SK-N-SH (cell line): ENCODE results near the gene ME2.

Source experiments
- EZH2phosphoT487 ChIP-seq: fragments of 200-600 bp; sonication (generic); IDR thresholded peaks from 2 replicates; pipeline ENCODE4 v1.6.1; 2017; ENCODE audit warnings: low read depth, mixed run types, mild to moderate bottlenecking, antibody characterized with exemption, moderate library complexity, borderline replicate concordance
- FOXJ3 ChIP-seq: sonication (generic); formaldehyde crosslinking; IDR thresholded peaks from 2 replicates; pipeline ENCODE4 v1.5.1; 2020; ENCODE audit warnings: mild to moderate bottlenecking, missing genetic modification reagents
- FOXM1 ChIP-seq: IDR thresholded peaks from 2 replicates; pipeline ENCODE4 v1.4.0; 2012; ENCODE audit warnings: low read depth, mild to moderate bottlenecking
- MXI1 ChIP-seq: IDR thresholded peaks from 2 replicates; pipeline ENCODE4 v1.6.1; 2012; ENCODE audit warnings: mild to moderate bottlenecking, low read depth, low read length, improper control_type of control experiment
- NRF1 ChIP-seq: IDR thresholded peaks from 2 replicates; pipeline ENCODE4 v1.6.1; 2012; ENCODE audit warnings: low read depth, mild to moderate bottlenecking, low read length
- RAD21 ChIP-seq: IDR thresholded peaks from 2 replicates; pipeline ENCODE4 v1.6.1; 2012; ENCODE audit warnings: mild to moderate bottlenecking, low read length
- RFX5 ChIP-seq: IDR thresholded peaks from 2 replicates; pipeline ENCODE4 v1.6.1; 2012; ENCODE audit warnings: mild to moderate bottlenecking, improper control_type of control experiment, low read length
- TEAD4 ChIP-seq: IDR thresholded peaks from 2 replicates; pipeline ENCODE4 v1.4.0; 2012; ENCODE audit warnings: mild to moderate bottlenecking, borderline replicate concordance; ENCODE audit not compliant: insufficient read depth
- TF ChIP-seq, protein P1 (sequence below): fragments of 200-600 bp; sonication (generic); IDR thresholded peaks from 2 replicates; pipeline ENCODE4 v1.6.1; 2017; ENCODE audit warnings: antibody characterized with exemption, mild to moderate bottlenecking, moderate library complexity
- TF ChIP-seq, protein P2 (sequence below): IDR thresholded peaks from 2 replicates; pipeline ENCODE4 v1.4.0; 2012; ENCODE audit warnings: low read depth
- TF ChIP-seq, protein P3 (sequence below): IDR thresholded peaks from 2 replicates; pipeline ENCODE4 v1.4.0; 2012; ENCODE audit warnings: low read depth, borderline replicate concordance
- TF ChIP-seq, protein P4 (sequence below): fragments of 150-350 bp; IDR thresholded peaks from 2 replicates; pipeline ENCODE4 v1.6.1; 2017; ENCODE audit warnings: antibody characterized with exemption, low read length, low read depth, borderline replicate concordance
- TF ChIP-seq, protein P5 (sequence below): IDR thresholded peaks from 2 replicates; pipeline ENCODE4; 2012

DNA sequence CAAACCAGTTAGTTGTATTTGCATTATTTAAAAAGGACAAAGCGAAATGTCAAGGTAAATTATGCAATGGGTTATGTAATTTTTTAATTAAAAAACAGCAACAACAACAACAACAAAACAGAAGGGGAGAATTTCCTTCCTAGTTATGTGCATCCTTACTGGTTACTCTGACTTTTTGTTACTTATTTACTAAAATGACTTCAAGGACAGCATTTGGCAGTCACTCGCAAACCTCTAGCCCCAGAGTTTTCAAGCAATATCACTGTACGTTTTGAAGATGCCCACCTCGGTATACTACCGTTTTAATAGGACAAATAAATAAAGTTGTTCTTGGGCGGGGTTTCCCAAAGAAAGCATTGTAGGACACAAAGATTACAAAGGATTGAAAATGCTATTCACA is 34.4 kb upstream of the ME2 start:
- TF ChIP-seq, protein P1, sequence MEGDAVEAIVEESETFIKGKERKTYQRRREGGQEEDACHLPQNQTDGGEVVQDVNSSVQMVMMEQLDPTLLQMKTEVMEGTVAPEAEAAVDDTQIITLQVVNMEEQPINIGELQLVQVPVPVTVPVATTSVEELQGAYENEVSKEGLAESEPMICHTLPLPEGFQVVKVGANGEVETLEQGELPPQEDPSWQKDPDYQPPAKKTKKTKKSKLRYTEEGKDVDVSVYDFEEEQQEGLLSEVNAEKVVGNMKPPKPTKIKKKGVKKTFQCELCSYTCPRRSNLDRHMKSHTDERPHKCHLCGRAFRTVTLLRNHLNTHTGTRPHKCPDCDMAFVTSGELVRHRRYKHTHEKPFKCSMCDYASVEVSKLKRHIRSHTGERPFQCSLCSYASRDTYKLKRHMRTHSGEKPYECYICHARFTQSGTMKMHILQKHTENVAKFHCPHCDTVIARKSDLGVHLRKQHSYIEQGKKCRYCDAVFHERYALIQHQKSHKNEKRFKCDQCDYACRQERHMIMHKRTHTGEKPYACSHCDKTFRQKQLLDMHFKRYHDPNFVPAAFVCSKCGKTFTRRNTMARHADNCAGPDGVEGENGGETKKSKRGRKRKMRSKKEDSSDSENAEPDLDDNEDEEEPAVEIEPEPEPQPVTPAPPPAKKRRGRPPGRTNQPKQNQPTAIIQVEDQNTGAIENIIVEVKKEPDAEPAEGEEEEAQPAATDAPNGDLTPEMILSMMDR = no peak
- TF ChIP-seq, protein P2, sequence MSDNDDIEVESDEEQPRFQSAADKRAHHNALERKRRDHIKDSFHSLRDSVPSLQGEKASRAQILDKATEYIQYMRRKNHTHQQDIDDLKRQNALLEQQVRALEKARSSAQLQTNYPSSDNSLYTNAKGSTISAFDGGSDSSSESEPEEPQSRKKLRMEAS = no peak
- TF ChIP-seq, protein P3, sequence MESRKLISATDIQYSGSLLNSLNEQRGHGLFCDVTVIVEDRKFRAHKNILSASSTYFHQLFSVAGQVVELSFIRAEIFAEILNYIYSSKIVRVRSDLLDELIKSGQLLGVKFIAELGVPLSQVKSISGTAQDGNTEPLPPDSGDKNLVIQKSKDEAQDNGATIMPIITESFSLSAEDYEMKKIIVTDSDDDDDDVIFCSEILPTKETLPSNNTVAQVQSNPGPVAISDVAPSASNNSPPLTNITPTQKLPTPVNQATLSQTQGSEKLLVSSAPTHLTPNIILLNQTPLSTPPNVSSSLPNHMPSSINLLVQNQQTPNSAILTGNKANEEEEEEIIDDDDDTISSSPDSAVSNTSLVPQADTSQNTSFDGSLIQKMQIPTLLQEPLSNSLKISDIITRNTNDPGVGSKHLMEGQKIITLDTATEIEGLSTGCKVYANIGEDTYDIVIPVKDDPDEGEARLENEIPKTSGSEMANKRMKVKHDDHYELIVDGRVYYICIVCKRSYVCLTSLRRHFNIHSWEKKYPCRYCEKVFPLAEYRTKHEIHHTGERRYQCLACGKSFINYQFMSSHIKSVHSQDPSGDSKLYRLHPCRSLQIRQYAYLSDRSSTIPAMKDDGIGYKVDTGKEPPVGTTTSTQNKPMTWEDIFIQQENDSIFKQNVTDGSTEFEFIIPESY = no peak
- no peak for TF ChIP-seq FOXJ3 (CRISPR knock-in tag)
- no peak for TF ChIP-seq RAD21
- TF ChIP-seq, protein P4, sequence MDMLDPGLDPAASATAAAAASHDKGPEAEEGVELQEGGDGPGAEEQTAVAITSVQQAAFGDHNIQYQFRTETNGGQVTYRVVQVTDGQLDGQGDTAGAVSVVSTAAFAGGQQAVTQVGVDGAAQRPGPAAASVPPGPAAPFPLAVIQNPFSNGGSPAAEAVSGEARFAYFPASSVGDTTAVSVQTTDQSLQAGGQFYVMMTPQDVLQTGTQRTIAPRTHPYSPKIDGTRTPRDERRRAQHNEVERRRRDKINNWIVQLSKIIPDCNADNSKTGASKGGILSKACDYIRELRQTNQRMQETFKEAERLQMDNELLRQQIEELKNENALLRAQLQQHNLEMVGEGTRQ = no peak
- TF ChIP-seq FOXM1 = no peak
- TF ChIP-seq RFX5 = no peak
- TF ChIP-seq MXI1 = no peak
- TF ChIP-seq NRF1 = no peak
- no peak for TF ChIP-seq EZH2phosphoT487
- no peak for TF ChIP-seq TEAD4
- TF ChIP-seq, protein P5, sequence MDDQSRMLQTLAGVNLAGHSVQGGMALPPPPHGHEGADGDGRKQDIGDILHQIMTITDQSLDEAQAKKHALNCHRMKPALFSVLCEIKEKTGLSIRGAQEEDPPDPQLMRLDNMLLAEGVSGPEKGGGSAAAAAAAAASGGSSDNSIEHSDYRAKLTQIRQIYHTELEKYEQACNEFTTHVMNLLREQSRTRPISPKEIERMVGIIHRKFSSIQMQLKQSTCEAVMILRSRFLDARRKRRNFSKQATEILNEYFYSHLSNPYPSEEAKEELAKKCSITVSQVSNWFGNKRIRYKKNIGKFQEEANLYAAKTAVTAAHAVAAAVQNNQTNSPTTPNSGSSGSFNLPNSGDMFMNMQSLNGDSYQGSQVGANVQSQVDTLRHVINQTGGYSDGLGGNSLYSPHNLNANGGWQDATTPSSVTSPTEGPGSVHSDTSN = no peak
